Stomach (tissue), 4 donors: Measurements from ENCODE around the gene PARVB.
A peak's percentile ranks its signal among the peaks of the same experiment; 100 is the strongest.

Source experiments
- CTCF ChIP-seq, 7 experiments: fragments of 450-650 bp in 4 of 7; fragments of 200-600 bp in 3 of 7; sonication (generic) in 3 of 7; IDR thresholded peaks; one replicate each; pipeline ENCODE4 v1.5.1; 2016 to 2019; ENCODE audit warnings: antibody characterized with exemption in 7 of 7, control low read depth in 2 of 7, mild to moderate bottlenecking in 1 of 7
- POLR2A ChIP-seq, 4 donors: fragments of 450-650 bp; IDR thresholded peaks; one replicate each; pipeline ENCODE4 v1.6.1; 2016; ENCODE audit warnings: antibody characterized with exemption in 4 of 4, control low read depth in 2 of 4, mild to moderate bottlenecking in 1 of 4, moderate library complexity in 1 of 4

DNA sequence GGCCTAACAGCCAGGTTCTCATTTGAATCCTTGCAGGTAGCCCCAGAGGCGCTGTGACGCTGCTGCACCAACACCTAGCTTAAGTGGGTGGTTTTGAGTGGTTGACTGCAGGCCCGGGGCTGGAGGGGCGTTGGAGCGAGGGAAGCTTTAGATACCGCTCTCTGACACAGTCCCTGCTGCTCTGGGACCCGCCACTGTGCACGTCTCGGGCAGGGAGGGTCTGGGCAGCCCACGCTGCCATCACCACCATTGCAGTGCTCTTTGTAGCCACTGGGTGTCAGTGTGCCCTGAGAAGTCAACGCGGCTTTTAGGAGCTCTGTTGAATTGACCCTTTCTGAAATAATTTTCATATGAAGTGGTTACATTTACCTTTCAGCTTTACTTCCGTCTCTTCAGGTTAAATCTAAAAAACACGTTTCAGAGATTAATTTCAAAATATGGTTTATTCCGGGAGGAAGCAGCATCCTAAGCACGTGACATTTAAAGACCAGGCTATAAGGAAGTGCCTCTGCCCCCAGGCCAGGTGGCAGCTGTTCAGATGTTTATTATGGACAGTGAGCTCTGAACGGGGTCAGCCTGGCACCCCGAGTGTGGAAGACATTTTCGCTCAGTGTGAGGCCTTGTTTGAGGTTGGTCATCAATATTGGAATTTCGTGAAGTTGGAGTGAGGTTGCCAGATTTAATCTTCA is 30.9 kb upstream of the PARVB start:
- TF ChIP-seq POLR2A (IDR thresholded peaks at IDR 0.05) (no peak), CTCF (IDR thresholded peaks at IDR 0.05) (peak in 5 of 7 experiments; percentile 83 to 96 (median 93))
